ENCODE results near the gene DPP7. TPM values are rescaled to one million over a fixed set of nuclear protein-coding genes. Genes with fewer than 3 reads are reported as not detected.
A peak's percentile ranks its signal among the peaks of the same experiment; 100 is the strongest.

Gene DPP7
- total and polyA plus RNA-seq, 9 of the 15 experiments (the other 6 are each of a cell fraction or from before 2014, with no cell fraction given) = 0.99 to 365 (median 132) TPM

GRCh38 chr9:137070201-137070905, 44.2 kb downstream of the DPP7 start, which contains the start of gene SAPCD2 (continued):
- no peak for TF ChIP-seq FOXK2 (conservative IDR thresholded peaks at IDR 0.05 in 1 of 2, IDR thresholded peaks at IDR 0.05 in 1 of 2; ENCODE audit: low read depth in 2 of 2)
- TF ChIP-seq PTTG1 (tag; IDR thresholded peaks at IDR 0.05; ENCODE audit: low read depth) = no peak
- TF ChIP-seq NR2C2 (CRISPR knock-in tag; IDR thresholded peaks at IDR 0.05) = no peak
- TF ChIP-seq NR2C2 (tag; IDR thresholded peaks at IDR 0.05) = 0 out of 2 replicates have a peak, but pooled peaks have one; percentile 34
- TF ChIP-seq MXI1 (IDR thresholded peaks at IDR 0.05; ENCODE audit: low read depth, low read length) = 0 out of 2 replicates have a peak, but pooled peaks have one; percentile 50
- TF ChIP-seq ASH1L (IDR thresholded peaks at IDR 0.05; ENCODE audit: borderline replicate concordance, low read depth, partially characterized antibody) = peak; percentile 72
- peak; percentile 77 for TF ChIP-seq FOS (IDR thresholded peaks at IDR 0.05; ENCODE audit: extremely low read depth, insufficient read length)
- TF ChIP-seq MNT (conservative IDR thresholded peaks at IDR 0.05) = peak; percentile 51 to 71; a peak in 2 of 4 replicates
- TF ChIP-seq NR2C1 (IDR thresholded peaks at IDR 0.05) = no peak
- 0 out of 2 replicates have a peak, but pooled peaks have one; percentile 23 for TF ChIP-seq NR2C1 (tag; IDR thresholded peaks at IDR 0.05)
- peak; percentile 50; the same call in 1 of the 2 replicates for TF ChIP-seq MBD2 (IDR thresholded peaks at IDR 0.05; ENCODE audit: borderline replicate concordance, low read depth)
- TF ChIP-seq PHF8 (IDR thresholded peaks at IDR 0.05; ENCODE audit: borderline replicate concordance, low read length) = peak; percentile 66; the same call in 1 of the 2 replicates
- no peak for TF ChIP-seq ID3 (CRISPR knock-in tag; IDR thresholded peaks at IDR 0.05)
- 0 out of 2 replicates have a peak, but pooled peaks have one; percentile 16 for TF ChIP-seq ID3 (tag; IDR thresholded peaks at IDR 0.05)
- TF ChIP-seq L3MBTL2 (IDR thresholded peaks at IDR 0.05) = peak; percentile 88; the same call in 1 of the 2 replicates
- peak; percentile 62 for TF ChIP-seq CCNT2 (IDR thresholded peaks at IDR 0.05; ENCODE audit: borderline replicate concordance, extremely low read depth, insufficient read length, low read depth, low read length)
- peak; percentile 79 for TF ChIP-seq GABPA (tag; conservative IDR thresholded peaks at IDR 0.05; ENCODE audit: low read depth)
- no peak for TF ChIP-seq ZNF79 (CRISPR knock-in tag; IDR thresholded peaks at IDR 0.05; ENCODE audit: low read depth)
- peak; percentile 73 for TF ChIP-seq TAF1 (IDR thresholded peaks at IDR 0.05; ENCODE audit: control insufficient read depth, extremely low read depth, insufficient read depth, low read length, severe bottlenecking)
- no peak for TF ChIP-seq ZC3H4 (CRISPR knock-in tag; IDR thresholded peaks at IDR 0.05; ENCODE audit: borderline replicate concordance)
- TF ChIP-seq FOXA3 (CRISPR knock-in tag; conservative IDR thresholded peaks at IDR 0.05 in 1 of 2, IDR thresholded peaks at IDR 0.05 in 1 of 2) = no peak
- TF ChIP-seq RBFOX2 (IDR thresholded peaks at IDR 0.05; ENCODE audit: low read depth, low read length) = peak; percentile 90
- TF ChIP-seq KHSRP (IDR thresholded peaks at IDR 0.05) = no peak
- TF ChIP-seq CREB3L1 (IDR thresholded peaks at IDR 0.05; ENCODE audit: borderline replicate concordance, low read depth) = peak; percentile 56; the same call in 1 of the 2 replicates
- no peak for TF ChIP-seq IFI16 (CRISPR knock-in tag; IDR thresholded peaks at IDR 0.05)

All from K562 (cell line).